Fibroblast of lung (primary cell): Measurements from ENCODE around the gene GTPBP2. TPM values are rescaled to one million over a fixed set of nuclear protein-coding genes. Genes with fewer than 3 reads are reported as not detected.

ENCODE experiments used
- DNase-seq, 2 donors: peaks; one replicate each; pipeline versions ENCODE4 v3.0.0 to v3.0.0-alpha.2; 2010; ENCODE audit warnings: low read depth in 2 of 2
- H2AFZ ChIP-seq: 2 replicates; pipeline ENCODE4 v1.5.1; 2012; ENCODE audit warnings: low read length, control low read depth, inconsistent platforms
- H3K27ac ChIP-seq: 2 replicates; pipeline ENCODE4 v1.5.1; 2011; ENCODE audit warnings: low read length, control low read depth; ENCODE audit not compliant: insufficient read depth
- H3K27me3 ChIP-seq: 2 replicates; pipeline ENCODE4 v1.5.1; 2011; ENCODE audit warnings: mild to moderate bottlenecking, low read length; ENCODE audit not compliant: control insufficient read depth, insufficient read depth
- H3K36me3 ChIP-seq: 2 replicates; pipeline ENCODE4 v1.5.1; 2011; ENCODE audit warnings: low read length; ENCODE audit not compliant: control insufficient read depth, insufficient read depth
- H3K4me1 ChIP-seq: 2 replicates; pipeline ENCODE4 v1.5.1; 2011; ENCODE audit warnings: low read length; ENCODE audit not compliant: control insufficient read depth, insufficient read depth; ENCODE audit errors: extremely low read depth
- H3K4me2 ChIP-seq: 2 replicates; pipeline ENCODE4 v1.5.1; 2011; ENCODE audit warnings: low read length, control low read depth; ENCODE audit not compliant: insufficient read depth; ENCODE audit errors: extremely low read depth
- H3K4me3 ChIP-seq, 4 experiments: fragments of 200-600 bp in 1 of 4; sonication (generic) in 1 of 4; replicated peaks in 1 of 4; 2 replicates each; pipeline ENCODE4 v1.5.1; 2011 to 2016; ENCODE audit warnings: low read length in 4 of 4, low read depth in 3 of 4, mild to moderate bottlenecking in 3 of 4, control low read depth in 2 of 4, inconsistent platforms in 1 of 4, mixed read lengths in 1 of 4; ENCODE audit not compliant: insufficient read depth in 1 of 4; ENCODE audit errors: control extremely low read depth in 1 of 4
- H3K79me2 ChIP-seq: 2 replicates; pipeline ENCODE4 v1.5.1; 2012; ENCODE audit warnings: mild to moderate bottlenecking, low read length, inconsistent platforms; ENCODE audit not compliant: control insufficient read depth, insufficient read depth
- H3K9ac ChIP-seq: 2 replicates; pipeline ENCODE4 v1.5.1; 2011; ENCODE audit warnings: mild to moderate bottlenecking, low read length, control low read depth; ENCODE audit not compliant: insufficient read depth
- H3K9me3 ChIP-seq: 2 replicates; pipeline ENCODE4 v1.5.1; 2012; ENCODE audit warnings: low read depth, low read length; ENCODE audit not compliant: control insufficient read depth, insufficient read depth
- H4K20me1 ChIP-seq: 2 replicates; pipeline ENCODE4 v1.5.1; 2011; ENCODE audit warnings: low read length; ENCODE audit not compliant: control insufficient read depth, insufficient read depth; ENCODE audit errors: extremely low read depth
- EZH2 ChIP-seq: IDR thresholded peaks from 2 replicates; pipeline ENCODE4 v1.5.1; 2012; ENCODE audit warnings: low read length, control low read depth, mild to moderate bottlenecking; ENCODE audit errors: missing control alignments
- polyA plus RNA-seq, 2 donors: library from polyadenylated mRNA; depleted of rRNA in 1 of 2; stranded (reverse) in 1 of 2; unstranded in 1 of 2; fragments of >200 nt; gene quantifications; 2 replicates each; pipeline ENCODE4 v1.2.1, GENCODE V29; 2011 to 2012; ENCODE audit warnings: missing spikeins in 1 of 2
- total RNA-seq: library from RNA; depleted of rRNA; stranded (reverse); fragments of >200 nt; gene quantifications from 2 replicates; pipeline ENCODE4 v1.2.1, GENCODE V29; 2014
- TF ChIP-seq, protein P1 (sequence below), 2 donors: IDR thresholded peaks in 1 of 2; conservative IDR thresholded peaks in 1 of 2; 1 replicate in 1 of 2; 2 replicates in 1 of 2; pipeline ENCODE4 v1.5.1; 2011 to 2012; ENCODE audit warnings: low read length in 2 of 2, control low read depth in 1 of 2, inconsistent platforms in 1 of 2, low read depth in 1 of 2, mild to moderate bottlenecking in 1 of 2

The GTPBP2 gene
- total and polyA plus RNA-seq, 2 donors (not counting 1 experiment from before 2014, with no cell fraction given) = 45.2 to 174 TPM

DNA sequence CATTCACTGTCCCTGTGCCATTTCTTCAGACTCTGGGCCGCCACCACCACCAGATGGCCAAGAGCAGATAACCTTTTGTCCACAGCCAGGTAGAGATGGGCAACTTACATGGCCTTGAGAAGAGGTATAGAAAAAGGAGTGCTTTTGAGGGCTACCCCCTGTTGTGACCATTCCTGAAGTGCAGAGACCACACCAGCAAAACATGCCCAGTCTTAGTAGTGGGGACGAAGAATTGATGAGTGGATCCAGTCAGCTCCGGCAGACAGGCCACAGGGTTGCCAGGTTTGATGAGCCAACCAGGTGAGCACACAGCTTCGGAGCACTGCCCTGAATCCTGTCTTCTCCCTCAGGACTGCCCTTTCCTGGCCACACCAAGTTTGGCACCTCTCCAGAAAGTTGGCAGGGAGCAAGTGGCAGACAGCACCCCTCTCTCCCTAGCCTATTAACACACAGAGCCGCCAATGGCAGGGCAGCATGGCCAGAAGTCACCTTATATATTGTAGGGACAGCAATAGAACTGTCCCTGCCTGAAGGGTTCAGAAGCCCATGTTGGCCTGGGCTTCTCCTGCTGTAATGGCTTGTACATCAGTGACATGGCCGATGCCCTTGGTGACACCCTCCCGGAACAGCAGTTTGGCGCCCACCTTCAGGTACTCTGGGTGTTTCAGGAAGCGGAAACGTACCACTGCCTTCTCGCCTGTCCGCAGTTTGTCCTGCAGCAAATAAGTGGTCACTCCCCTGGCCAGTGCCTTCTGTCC lies 7.8 kb downstream of the GTPBP2 start:
- Histone ChIP-seq H3K4me2 (no peak overlapping the region), H3K4me3 (no peak overlapping the region), H3K79me2 (peaks cover 7% of the 10 kb centered on the region), H3K36me3 (peaks cover 42% of the 10 kb centered on the region), H3K4me1 (no peaks in the 10 kb centered on the region), H3K9me3 (no peaks in the 10 kb centered on the region), H3K27me3 (no peaks in the 10 kb centered on the region), H3K27ac (no peak overlapping the region), H4K20me1 (no peaks in the 10 kb centered on the region), H3K9ac (no peak overlapping the region), H2AFZ (no peak overlapping the region)
- TF ChIP-seq, protein P1, sequence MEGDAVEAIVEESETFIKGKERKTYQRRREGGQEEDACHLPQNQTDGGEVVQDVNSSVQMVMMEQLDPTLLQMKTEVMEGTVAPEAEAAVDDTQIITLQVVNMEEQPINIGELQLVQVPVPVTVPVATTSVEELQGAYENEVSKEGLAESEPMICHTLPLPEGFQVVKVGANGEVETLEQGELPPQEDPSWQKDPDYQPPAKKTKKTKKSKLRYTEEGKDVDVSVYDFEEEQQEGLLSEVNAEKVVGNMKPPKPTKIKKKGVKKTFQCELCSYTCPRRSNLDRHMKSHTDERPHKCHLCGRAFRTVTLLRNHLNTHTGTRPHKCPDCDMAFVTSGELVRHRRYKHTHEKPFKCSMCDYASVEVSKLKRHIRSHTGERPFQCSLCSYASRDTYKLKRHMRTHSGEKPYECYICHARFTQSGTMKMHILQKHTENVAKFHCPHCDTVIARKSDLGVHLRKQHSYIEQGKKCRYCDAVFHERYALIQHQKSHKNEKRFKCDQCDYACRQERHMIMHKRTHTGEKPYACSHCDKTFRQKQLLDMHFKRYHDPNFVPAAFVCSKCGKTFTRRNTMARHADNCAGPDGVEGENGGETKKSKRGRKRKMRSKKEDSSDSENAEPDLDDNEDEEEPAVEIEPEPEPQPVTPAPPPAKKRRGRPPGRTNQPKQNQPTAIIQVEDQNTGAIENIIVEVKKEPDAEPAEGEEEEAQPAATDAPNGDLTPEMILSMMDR (conservative IDR thresholded peaks at IDR 0.05 in 1 of 2, IDR thresholded peaks at IDR 0.05 in 1 of 2; ENCODE audit: low read depth in 1 of 2, low read length in 2 of 2) = no peak
- no peak for TF ChIP-seq EZH2
- DNase-seq = no peak

DNA sequence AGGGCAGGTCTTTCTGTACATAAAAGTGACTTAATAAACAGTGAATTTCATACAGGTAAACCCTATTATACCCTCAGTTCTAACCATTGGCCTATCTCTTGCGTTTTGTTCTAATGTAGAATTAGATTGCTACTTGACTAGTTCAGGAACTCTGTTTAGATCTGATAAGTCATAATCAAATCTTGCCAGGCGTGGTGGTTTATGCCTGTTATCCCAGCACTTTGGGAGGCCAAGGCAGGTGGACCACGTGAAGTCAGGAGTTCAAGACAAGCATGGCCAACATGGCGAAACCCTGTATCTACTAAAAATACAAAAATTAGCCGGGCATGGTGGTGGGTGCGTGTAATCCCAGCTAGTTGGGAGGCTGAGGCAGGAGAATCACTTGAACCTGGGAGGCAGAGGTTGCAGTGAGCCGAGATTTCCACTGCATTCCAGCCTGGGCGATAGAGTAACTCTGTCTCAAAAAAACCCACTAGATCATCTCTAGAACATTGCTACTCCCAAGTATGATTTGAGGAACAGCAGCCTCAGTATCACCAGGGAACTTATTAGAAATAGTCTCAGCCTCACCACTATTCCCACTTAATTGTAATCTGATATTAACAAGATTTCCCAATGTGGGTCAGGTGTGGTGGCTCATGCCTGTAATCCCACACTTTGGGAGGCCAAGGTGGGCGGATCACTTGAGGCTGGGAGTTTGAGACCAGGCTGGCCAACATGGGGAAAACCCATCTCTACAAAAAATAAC lies 12.2 kb downstream of the GTPBP2 start:
- Histone ChIP-seq H4K20me1 (no peaks in the 10 kb centered on the region), H3K4me3 (no peak overlapping the region), H3K27me3 (no peaks in the 10 kb centered on the region), H3K27ac (no peak overlapping the region), H3K4me1 (no peaks in the 10 kb centered on the region), H2AFZ (no peak overlapping the region), H3K9ac (no peak overlapping the region), H3K4me2 (no peak overlapping the region), H3K36me3 (peaks cover 20% of the 10 kb centered on the region), H3K79me2 (no peaks in the 10 kb centered on the region), H3K9me3 (no peaks in the 10 kb centered on the region)
- TF ChIP-seq EZH2 = no peak
- TF ChIP-seq, protein P1 (conservative IDR thresholded peaks at IDR 0.05 in 1 of 2, IDR thresholded peaks at IDR 0.05 in 1 of 2; ENCODE audit: low read depth in 1 of 2, low read length in 2 of 2) = no peak
- DNase-seq = no peak

DNA sequence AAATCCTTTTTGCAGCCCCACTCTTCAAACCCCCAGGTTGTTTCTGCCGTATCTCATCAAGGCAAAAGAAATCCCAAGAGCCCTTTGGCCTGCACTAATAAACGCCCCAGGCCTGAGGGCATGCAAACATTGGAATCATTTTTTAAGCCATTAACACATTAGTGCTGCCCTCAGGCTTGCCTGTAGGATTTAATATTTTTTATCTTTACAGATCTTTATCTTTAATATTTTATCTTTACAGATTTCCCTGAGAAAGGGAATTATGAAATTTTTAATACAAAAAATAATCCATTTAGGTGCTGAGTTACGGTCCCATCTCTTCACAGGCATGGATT lies 14.7 kb downstream of the GTPBP2 start:
- H3K9me3 ChIP-seq = no peaks in the 10 kb centered on the region
- no peak overlapping the region for H3K4me2 ChIP-seq
- no peak overlapping the region for H3K9ac ChIP-seq
- H3K79me2 ChIP-seq = no peaks in the 10 kb centered on the region
- H3K4me3 ChIP-seq = no peak overlapping the region
- H2AFZ ChIP-seq = no peak overlapping the region
- H3K4me1 ChIP-seq = no peaks in the 10 kb centered on the region
- TF ChIP-seq, protein P1 (conservative IDR thresholded peaks at IDR 0.05 in 1 of 2, IDR thresholded peaks at IDR 0.05 in 1 of 2; ENCODE audit: low read depth in 1 of 2, low read length in 2 of 2) = no peak
- TF ChIP-seq EZH2 = no peak
- peaks cover 9% of the 10 kb centered on the region for H3K36me3 ChIP-seq
- H4K20me1 ChIP-seq = no peaks in the 10 kb centered on the region
- DNase-seq = no peak
- no peak overlapping the region for H3K27ac ChIP-seq
- H3K27me3 ChIP-seq = no peaks in the 10 kb centered on the region
